Amniotic stem cell (primary cell): ENCODE measurements around the gene PDIA5.
A peak's percentile ranks its signal among the peaks of the same experiment; 100 is the strongest.
"Not testable (repeated sequence)": the region's sequence is repeated elsewhere in the genome, so short reads cannot be mapped to it uniquely, and the experiment has no call there.

ENCODE experiments used
- DNase-seq: peaks from one replicate; lab custom pipeline; 2025; lab: John Stamatoyannopoulos, UW

The PDIA5 gene

DNA sequence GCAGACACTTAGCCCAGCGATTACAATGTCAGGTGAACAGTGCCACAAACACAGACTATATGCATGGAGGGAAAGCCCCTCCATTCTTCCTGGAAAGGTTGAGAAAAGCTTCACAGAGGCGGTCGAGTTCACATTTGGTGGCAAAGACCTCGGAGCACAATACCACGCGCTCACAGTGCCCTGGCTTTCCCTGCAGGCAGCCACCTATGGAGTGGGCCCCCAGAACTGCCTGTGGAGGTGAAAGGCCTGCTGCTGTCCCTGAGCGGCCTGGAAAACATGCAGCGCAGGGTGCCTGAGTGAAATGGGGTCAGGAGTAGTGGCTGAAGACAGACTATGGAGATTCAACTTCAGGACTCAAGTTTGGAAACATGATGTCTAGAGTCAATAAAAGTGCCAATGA, 26.9 kb downstream of the PDIA5 start:
- DNase-seq, result no peak

DNA sequence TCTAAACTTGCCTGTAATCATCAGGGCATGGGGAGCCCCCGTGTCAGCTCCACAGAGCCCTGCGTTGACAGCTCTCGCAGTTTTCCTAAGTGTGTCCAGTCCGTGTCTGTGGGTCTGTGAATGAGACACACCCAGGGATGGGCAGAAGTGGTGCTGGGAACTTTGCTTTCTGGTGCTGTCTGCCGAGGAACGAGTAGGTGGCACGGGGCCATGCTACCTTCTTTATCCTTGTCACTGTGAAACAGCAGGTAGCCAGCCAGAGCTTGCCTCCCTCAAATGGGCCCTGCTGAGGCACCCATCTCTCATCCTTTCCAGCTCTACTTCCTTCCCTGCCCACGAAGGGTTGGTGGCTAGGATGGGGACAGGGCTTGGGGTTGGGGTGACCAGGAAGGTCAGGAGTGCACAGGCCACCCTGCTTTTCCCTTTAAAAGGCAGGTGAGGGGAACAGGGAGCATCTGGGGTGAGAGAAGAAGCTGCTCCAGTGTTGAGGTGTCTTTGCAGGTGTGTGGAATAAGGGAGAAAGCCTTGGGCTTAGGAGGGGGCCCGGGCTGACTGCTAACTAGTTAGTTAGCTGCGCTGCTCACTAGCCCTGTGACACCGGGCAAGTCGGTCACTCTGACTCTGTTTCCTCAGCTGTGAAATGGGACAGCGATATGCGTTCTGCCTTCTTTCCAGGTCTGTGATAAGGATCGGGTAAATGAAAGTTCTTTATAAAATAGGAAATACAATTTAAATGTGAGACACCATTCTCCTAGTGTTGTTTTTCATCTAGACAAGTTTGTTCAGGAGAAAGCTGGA, 27.9 kb downstream of the PDIA5 start:
- no peak for DNase-seq

DNA sequence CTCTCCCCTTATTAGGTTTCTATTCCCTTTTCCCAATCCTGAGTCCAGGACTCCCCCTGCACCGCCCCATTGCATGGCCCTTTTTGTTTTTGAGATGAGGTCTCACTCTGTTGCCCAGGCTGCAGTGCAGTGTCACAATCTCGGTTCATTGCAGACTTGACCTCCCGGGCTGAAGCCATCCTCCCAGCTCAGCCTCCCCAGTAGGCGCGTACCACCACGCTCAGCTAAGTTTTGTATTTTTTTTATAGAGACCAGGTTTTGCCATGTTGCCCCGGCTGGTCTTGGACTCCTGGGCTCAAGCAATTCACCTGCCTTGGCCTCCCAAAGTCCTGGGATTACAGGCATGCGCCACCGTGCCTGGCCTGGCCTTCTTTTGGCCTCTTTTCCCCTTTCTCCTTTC, 29.3 kb downstream of the PDIA5 start:
- no peak for DNase-seq

DNA sequence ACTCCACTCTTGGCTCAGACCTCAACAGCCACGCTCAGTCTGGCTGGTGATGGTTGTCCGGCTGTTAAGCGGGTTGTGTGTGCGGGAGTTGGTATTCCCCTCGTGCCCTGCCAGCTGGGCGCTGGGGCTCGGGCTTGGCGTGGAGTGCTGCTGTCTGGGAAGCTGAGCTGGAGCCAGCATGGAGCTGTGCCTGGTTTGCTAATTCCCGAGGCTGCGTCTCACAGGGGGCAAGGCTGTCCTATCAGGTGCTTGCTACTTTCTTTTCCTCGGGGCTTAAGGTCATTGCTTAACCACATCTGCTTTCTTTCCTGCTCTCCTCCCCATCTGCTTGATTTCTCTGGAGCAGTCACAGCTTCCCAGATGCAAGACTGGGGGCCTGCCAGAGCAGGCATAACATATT, 29.9 kb downstream of the PDIA5 start:
- no peak for DNase-seq

DNA sequence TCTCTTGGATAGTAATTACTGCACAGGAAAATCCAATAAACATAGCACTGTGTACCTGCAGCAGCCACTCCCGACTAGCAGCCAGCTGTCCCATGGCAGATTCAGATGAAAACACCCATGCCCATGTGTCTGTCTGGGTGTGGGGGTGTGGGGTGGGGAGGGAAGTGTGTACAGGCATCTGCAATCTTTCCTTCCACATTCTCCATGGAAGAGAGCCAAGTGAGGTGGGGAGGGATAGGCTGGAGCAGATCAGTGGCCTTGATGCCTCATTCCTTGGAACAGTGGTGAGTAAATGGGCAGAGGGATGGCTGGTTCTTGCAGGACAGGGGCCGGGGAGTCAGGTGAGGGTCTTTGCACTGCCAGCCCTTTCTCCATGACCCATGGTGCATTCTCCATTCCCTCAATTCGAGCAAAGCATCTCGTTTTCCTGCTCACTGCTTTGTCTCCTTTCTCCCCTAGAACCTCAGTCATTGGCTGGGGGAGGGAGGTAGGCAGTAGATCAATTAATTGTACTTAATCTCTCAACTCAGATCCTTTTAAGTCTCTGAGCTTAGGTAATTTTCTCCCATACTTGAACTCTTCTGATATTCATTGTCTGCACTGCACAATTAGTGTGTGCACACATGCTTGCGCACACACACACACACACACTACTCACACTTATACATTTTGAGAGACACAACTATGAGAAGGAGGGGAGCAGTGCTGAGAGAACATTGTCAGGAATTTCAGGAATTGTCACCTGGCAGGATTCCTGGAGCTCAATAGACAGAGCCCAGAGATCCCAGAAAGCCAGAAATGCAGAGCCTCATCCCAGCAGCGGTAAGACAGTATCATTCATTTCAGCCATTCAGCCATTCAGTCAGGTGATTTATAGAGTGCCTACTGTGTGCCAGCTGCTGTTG, 31.9 kb downstream of the PDIA5 start:
- no peak for DNase-seq

DNA sequence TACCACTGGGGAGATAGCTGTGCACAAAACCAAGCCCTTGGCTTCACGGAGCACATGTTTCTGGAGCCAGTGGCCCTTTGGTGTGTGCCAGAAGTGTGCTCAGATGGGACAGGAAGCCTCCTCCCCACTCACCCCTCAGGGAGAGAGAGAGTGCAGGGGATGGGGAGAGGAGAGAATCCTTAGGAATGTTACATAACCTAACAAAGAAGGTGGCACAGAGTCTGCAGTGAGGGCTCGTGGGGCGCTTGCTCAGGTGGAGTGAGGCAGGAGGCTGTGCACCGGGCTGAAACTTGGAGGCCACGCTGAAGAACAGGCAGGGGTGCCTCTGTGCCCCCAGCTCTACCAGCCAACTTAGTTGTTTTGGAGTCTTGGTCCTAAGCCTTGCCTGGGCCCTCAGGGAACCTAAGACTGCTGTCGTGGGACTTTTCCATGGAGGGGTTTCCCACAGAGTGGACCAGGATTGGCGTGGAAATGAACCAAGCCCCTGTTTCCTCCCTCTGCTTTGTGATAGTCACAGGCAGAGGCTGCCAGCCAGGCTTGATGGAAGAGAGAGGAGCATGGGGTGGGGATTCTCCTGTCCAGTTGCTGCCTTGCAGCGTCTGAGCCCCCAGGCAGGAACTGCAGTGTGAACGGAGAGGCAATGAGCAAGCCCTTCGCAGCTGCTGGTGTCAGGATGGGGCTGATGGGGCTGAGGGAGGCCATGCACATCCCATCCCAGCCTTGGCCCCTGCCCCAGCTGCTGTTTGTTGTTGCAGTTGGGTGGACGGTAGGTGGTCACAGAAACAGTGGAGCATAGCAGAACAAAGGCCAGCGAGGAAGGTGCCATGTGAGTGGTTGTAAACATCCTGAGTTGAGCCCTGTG, 32.7 kb downstream of the PDIA5 start:
- DNase-seq, result no peak

DNA sequence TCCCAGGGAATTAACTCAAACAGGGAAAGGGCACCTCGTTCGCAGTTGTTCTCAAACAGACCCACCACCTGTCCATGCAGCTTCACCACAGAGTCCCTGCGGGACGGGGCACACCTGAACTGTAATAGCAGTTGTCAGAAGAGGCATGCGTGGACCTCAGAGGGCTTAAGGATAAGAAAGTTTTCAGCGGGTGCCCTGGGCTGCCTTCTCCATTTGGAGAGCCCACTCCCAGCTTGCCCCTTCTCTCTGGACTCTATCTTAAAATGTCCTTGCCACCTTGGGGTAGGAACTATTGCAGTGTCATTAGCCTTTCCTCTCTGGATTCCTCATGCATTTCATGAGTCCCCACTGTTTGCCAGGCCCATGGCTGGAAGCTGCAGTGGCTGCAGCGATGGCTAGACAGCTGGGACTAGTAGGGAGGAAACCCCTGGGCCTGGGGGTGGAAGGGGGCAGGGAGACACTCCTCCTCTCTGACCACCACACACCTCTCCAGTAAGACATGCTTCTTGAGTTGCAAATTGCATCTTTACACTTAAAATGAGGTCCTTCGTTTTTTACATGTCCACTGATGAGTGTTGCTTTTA, 33.5 kb downstream of the PDIA5 start:
- no peak for DNase-seq

DNA sequence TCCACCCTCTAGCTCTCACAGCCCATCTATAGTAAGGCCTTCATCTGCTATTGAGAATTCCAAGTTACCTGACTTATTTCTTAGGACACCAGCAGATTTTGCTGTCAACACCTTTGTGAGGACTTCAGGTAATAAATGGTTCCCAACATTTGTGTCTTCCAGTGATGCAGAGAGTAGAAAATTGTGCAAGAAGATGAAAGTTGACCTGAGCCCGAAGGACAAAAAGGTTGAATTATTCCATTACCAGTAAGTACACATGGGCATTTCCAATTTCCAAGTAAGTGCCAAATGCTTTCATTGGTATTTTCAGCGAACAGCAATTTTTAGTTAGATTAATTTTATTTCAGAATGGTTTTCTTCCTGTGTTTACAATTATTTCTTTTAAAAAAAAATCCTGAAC, 35.4 kb downstream of the PDIA5 start:
- no peak for DNase-seq

DNA sequence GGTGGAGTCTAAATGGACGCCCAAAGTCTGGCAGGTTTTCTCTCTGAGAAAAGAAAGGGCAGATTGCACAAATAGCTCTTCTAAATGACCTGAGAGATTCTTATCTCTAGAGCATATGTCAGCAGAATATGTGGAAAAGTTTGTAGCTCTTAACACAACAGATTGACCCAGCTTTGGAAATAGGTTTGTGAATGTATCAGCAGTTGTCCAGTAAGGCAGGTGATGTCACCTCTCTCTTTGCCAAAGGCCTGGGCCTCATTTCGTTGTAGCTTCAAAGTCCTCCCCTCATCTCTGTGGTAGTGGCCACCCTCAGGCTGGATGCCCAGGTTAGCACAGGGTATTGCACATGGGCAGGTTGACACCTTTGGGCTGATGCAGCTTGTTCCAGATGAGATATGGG, 36.0 kb downstream of the PDIA5 start:
- no peak for DNase-seq

DNA sequence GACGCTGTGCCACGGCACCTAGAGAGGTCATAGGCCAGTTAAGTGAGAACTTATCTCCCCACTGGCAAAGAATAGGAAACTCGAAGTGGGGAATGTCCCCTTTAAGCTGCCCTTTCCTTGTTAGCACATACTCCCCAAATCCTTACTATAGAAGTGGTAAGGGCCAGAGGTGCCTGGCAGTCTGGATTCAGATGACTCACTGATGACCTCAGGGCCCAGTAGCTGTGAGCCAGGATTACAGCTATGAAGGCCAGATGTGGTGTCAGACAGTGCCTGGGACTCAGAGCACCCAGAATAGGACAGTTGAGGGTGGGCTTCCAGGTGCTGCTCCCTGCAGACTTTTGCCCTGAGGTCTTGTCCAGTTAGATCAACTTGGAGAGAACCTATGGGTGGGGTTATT, 37.7 kb downstream of the PDIA5 start:
- DNase-seq, result peak; percentile 45

DNA sequence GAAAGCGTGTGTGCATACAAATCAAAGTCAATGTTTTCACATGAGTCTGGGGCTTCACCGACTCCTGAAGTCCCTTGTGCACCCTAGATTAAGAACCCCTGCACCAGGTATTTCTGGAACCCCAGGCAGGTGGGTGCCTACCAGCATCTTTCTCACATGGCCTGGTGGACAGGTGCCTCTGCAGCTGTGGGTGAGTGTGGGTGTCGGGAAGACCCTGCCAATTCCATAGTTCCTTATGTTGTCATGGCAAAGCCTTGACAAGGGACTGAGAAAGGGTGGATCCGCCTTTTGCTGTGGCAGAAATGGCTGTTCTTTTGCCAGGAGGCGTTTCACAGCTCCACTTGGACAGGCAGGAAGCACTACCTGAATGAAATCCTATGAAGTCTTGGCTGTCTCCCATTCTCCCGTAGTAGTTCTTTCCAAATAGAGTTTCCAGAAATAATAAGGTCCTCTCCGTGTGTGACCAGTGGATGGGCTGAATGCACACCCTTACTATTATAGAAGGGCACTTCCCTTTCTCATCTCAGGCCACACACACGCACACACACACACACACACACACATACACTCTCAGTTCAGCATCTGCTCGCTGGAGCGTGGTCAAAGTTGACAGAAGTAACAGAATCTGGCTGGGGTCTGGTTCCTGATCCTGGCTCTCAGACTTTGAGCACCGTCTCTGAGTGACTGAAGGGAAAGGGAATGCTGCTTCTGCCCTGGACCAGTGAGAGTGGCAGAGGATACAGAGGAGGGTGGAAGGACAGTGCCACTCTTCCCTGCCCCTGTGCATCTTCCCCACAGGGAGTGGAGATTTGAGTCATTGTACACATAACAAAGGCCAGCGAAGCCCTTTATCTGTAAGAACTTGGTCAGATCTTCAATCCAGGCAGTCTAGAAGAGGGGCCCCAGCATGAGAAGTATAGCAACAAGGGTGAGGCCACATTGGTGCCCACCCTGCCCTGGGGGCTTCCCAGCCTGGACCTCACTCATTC, 38.7 kb downstream of the PDIA5 start:
- no peak for DNase-seq

DNA sequence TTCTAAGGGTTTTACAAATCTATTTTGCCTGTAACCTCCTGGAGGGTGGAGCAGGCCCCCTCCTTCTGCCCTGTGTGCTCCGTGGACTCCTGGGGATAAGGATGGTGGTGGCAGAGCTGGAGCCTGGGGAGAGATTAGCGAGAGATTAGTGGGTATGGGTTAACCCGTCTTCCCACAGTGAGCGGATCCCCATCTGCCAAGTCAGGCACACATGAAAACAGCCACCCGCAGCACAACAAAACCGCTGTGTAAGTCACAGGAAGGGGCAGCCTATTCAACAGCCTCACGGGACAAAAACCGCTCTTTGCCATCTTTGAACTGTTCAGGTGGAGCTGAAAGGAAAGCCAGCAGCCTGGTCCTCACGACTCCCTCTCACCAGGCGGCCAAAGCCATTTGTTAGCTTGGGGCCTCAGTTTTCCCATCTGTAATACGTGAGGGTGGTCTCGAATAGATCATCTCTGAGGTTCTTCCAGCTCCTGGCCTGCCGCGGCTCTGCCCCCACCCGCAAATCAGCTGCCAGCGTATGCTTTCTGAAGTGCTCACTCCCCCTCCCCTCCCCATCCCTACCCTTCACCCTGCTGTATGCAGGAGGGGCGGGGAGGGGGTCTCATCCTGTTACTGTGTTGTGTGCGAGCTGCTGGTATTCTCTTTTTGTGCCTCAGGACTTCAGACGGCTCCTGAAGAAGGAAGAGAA, 43.6 kb downstream of the PDIA5 start:
- DNase-seq, result no peak

DNA sequence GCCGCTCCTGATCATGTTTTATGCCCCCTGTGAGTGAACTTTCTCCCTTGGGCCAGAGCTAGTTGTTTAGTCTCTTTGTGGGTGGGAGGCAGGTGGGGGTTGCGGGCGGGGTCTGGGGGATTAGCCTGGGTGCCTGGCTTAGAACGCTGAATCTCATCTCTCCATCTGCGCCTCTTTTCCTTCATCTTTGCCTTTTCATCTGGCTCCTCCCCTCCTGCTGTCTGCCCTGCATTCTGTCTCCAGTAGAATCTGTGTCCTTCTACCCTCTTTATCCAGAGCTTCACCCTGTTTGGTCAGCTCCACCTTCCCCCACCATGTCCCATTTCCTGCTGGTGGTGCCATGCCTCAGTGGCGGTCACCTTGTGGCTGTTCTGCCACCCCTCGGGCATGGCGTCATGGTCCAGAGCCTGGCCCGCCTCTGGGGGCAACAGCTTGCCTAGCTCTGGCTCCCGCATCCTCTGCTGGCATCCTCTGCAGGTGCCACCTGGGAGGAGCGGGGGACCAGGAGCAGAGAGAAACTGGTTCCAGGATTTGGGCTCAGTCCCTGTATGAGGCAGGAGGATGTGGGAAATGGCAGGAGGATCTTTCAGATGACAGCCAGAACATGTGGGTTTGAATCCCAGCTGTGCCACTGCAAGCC, 44.3 kb downstream of the PDIA5 start:
- DNase-seq, result no peak

DNA sequence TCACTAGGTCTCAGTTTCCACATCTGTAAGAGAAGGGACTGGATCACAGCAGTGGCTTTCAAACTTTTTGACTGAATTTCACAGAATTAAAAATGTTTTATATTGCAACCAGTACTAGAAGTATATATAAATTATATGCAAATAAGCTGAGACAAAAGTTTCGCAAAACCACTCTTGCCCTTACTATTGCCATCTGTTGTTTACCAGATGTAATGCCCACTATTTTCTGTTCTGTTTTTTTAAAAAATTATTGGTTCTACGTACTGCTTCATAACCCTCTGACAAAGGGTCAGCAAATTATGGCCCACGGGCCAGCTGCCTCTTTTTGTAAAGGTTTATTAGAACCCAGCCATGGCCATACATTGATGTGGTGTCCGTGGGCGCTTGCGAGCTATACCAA, 44.8 kb downstream of the PDIA5 start:
- no peak for DNase-seq

DNA sequence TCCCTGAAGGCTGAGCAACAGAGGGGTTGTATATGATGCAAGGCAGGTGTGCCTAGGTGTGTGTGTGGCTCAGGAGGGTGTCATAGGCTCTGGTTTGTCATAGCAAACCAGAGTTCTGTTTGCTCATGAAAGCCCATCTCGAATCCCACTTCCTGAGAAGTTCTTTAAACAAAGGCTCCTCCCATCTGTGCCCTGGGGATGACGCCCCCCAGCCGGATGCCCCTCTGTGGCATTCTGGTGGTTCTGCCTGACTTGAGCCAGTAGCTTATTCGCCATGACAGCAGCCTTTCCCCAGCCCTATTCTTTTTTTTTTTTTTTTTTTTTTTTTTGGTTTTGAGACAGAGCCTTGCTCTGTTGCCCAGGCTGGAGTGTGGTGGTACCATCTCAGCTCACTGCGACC, 45.4 kb downstream of the PDIA5 start:
- no peak for DNase-seq

DNA sequence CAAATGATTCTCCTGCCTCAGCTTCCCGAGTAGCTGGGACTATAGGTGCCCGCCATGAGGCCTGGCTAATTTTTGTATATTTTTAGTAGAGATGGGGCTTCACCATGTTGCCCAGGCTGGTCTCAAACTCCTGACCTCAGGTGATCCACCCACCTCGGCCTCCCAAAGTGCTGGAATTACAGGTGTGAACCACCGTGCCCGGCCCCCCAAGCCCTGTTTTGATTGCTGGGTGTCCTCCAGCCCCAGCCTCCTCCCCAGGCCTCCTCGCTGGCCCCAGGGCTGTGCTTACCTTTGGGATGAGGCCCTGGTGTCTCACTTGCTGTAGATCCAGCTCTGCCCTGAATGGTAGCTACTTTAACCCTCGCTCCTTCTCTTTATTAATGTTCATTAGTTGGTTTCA, 45.8 kb downstream of the PDIA5 start:
- not testable (repeated sequence) for DNase-seq

DNA sequence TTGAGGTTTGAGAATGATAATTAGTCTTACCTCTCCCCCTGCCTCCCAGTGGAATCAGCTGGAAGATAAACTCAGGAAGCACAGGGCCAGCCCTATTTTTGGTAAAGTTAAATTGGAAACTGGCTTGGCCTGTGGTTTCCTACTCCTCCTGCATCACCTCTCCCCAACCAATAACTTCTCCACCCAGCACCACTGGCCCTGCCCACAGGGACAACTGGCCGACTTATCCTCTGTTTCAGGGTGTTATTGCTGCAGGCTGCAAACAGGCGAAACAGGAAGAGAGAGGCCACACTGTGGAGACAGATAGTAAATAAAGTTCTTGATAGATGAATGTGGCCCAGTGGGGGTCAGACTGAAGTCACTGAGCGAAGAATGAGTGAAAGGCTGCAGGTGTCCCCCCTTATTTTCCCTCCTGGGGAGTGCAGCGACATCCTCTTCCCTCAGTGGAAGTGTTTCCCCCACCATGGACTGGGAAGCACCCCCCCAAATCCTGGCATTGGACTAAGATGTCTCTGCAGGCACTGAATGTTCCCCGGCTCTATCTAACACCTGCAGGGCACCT, 47.1 kb downstream of the PDIA5 start:
- DNase-seq, result no peak

DNA sequence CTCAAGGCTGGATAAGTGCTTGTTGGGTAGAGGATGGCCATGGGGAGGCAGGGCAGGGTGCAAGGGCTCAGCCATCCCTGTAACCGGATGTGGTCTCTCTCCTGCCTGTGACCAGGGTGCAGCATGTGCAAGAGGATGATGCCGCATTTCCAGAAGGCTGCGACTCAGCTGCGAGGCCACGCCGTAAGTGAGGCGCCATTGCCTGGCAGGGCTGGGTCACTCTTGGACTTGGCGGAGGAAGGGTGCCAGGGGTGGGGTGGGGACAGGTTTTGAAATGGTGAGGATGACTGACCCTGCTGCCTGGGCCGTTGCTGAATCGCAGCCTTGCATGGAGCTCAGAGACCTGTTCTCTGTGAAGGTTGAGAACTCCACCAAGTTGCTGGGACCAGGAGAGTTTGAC, 49.3 kb downstream of the PDIA5 start:
- no peak for DNase-seq

DNA sequence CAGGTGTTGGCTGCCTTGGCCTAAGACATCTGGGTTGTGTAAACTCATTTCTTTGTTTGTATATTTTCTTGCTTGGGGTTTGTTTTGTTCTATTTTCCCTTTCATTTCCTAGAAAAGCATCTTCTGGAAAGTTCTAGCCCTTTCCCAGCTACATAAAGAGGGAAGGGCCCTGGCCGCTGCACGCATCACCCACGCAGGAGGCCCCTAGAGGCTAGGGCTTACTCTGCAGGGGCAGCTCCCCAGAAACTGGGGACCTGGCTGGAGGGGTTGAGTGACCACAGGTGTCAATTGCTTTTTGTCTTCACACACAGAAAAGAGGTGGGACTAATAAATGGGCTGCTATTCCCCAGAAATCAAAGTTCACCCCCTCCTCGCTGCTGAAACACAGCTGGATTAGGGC, 52.6 kb downstream of the PDIA5 start:
- DNase-seq, result no peak
